ENCODE results near the gene TACO1.

TACO1 gene

DNA sequence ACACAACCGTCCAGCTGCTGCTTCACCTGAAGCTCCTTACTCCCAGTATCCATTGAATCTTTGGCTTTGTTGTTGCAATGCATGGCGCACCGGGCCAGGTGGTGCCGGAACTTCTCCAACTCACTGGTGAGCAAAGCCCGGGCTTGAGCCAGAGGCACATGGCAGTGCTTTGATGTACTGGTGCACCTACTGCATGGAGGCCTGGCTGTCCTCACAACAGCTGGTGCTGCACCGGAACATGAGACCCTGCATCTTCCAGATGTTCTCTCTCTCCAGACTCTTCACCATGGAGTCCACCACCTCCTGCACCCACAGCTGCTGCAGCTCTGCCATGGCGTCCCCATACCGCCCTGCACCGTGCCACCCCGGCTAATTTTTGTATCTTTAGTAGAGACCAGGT is 10.2 kb downstream of the TACO1 start:
- TF ChIP-seq CTCF (IDR thresholded peaks at IDR 0.05; ENCODE audit: low read depth, low read length, missing control alignments), result no peak
- in situ Hi-C loops (cut with HindIII; ENCODE audit: low sequenced_read_pairs), result no loop called here
- H3K4me3 ChIP-seq (ENCODE audit: low read depth, low read length), result no peak overlapping the region
- DNase-seq (ENCODE audit: low read depth), result no peak

DNA sequence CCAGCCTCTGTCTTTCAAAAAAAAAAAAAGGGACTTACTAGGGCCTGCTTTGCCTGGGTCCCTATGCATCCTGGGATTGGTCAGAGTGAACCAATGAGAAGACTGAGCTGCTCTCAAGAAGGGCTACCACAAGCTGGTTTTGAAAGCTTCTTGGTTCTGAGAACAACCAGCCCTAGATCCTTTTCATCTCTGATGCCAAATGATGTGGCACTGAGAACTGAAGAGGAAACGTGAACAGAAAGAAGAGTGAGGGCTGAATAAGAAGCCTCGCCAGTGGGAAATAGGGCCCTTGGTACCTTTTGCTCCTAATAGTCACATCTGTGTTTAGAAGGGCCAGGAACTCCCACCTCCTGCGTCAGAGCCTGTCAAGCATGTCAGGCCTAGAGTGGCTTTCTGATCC is 10.7 kb downstream of the TACO1 start:
- no peak for DNase-seq (ENCODE audit: low read depth)

DNA sequence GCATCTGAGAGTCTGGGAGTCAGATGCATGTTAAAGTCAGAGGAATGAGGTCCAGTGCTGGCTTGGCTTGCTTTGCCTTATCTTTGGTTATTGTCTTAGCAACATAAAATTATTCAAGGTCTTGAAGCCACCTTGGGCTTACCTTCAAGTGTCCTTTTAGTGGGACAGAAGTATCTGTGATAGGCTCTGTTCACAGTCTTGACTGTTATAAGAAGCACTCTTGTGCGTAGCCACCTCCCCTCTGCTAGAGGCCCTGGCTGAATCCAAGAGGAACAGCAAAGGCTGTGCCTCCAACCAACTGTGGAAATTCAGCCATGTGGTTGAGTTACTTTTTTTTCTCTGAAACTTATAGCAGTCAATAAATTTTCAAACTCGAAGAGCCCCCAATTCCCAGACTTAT is 13.0 kb downstream of the TACO1 start:
- DNase-seq (ENCODE audit: low read depth), result no peak
- in situ Hi-C loops (cut with HindIII; ENCODE audit: low sequenced_read_pairs), result no loop called here
- TF ChIP-seq CTCF (IDR thresholded peaks at IDR 0.05; ENCODE audit: low read depth, low read length, missing control alignments), result no peak
- H3K4me3 ChIP-seq (ENCODE audit: low read depth, low read length), result no peak overlapping the region

More for the DNA sequence above, 10.7 kb downstream of the TACO1 start:
- H3K4me3 ChIP-seq (ENCODE audit: low read depth, low read length), result no peak overlapping the region
- TF ChIP-seq CTCF (IDR thresholded peaks at IDR 0.05; ENCODE audit: low read depth, low read length, missing control alignments), result no peak
- in situ Hi-C loops (cut with HindIII; ENCODE audit: low sequenced_read_pairs), result no loop called here

- TF ChIP-seq CTCF (IDR thresholded peaks at IDR 0.05; ENCODE audit: low read depth, low read length, missing control alignments), result no peak
- in situ Hi-C loops (cut with HindIII; ENCODE audit: low sequenced_read_pairs), result loop anchor here (5.0 kb wide), 1 partner anchor 56 kb away; no protein-coding TSS in a partner anchor
- H3K4me3 ChIP-seq (ENCODE audit: low read depth, low read length), result peak overlapping the region; percentile 70
- no peak for DNase-seq (ENCODE audit: low read depth)
These were observed 20.6 kb downstream of the TACO1 start for GRCh38 chr17:63621229-63621683.

GRCh38 chr17:63621684-63622573 is 21.2 kb downstream of the TACO1 start, which contains the start of gene MAP3K3:
Gene MAP3K3, plus strand, starts transcription at chr17:63622417. Its CDS starts 343 bp downstream, at chr17:63622760.
- TF ChIP-seq CTCF (IDR thresholded peaks at IDR 0.05; ENCODE audit: low read depth, low read length, missing control alignments), result no peak
- DNase-seq (ENCODE audit: low read depth), result peak; percentile 100
- peak within 1 kb of the TSS; percentile 70 for H3K4me3 ChIP-seq (ENCODE audit: low read depth, low read length)
- in situ Hi-C loops (cut with HindIII; ENCODE audit: low sequenced_read_pairs), result loop anchor here (5.0 kb wide), 1 partner anchor 55 kb away; no protein-coding TSS in a partner anchor

GRCh38 chr17:63622574-63623390 is 22.1 kb downstream of the TACO1 start:
- no peak for TF ChIP-seq CTCF (IDR thresholded peaks at IDR 0.05; ENCODE audit: low read depth, low read length, missing control alignments)
- no peak for DNase-seq (ENCODE audit: low read depth)
- H3K4me3 ChIP-seq (ENCODE audit: low read depth, low read length), result peak overlapping the region; percentile 70
- in situ Hi-C loops (cut with HindIII; ENCODE audit: low sequenced_read_pairs), result loop anchor here (5.0 kb wide), 1 partner anchor 55 kb away; no protein-coding TSS in a partner anchor
